T-cell (primary cell): Measurements from ENCODE around the gene DST. TPM values are rescaled to one million over a fixed set of nuclear protein-coding genes. Genes with fewer than 3 reads are reported as not detected.
A peak's percentile ranks its signal among the peaks of the same experiment; 100 is the strongest.

Experiments used
- ATAC-seq, 4 experiments: fragments of 200-7000 bp in 3 of 4; fragments of 150-1000 bp in 1 of 4; cut with Tn5 transposase; replicated peaks in 1 of 4; 1 replicate in 3 of 4; 2 replicates in 1 of 4; pipeline ENCODE4 v1.10.0; 2021; ENCODE audit warnings: moderate library complexity in 3 of 4, mild to moderate bottlenecking in 2 of 4, moderate number of reproducible peaks in 1 of 4
- CTCF ChIA-PET, 2 donors: fragments of 300-600 bp; sonication (Branson Sonifier 250); formaldehyde crosslinking; loops; one replicate each; lab custom pipeline; 2022; ENCODE audit warnings: antibody characterized with exemption in 2 of 2; lab: Charles Lee
- POLR2A ChIA-PET, 2 donors: fragments of 300-600 bp; sonication (Branson Sonifier 250); formaldehyde crosslinking; loops; one replicate each; lab custom pipeline; 2022; ENCODE audit warnings: antibody characterized with exemption in 2 of 2; lab: Charles Lee
- DNase-seq, 35 experiments: peaks; one replicate each; pipeline versions ENCODE4 v3.0.0 to v3.0.0-alpha.2; 2013 to 2023
- H3K27ac ChIP-seq: one replicate; pipeline ENCODE4 v1.5.1; 2013; ENCODE audit warnings: low read length
- H3K27me3 ChIP-seq, 2 experiments: replicated peaks in 1 of 2; 1 replicate in 1 of 2; 2 replicates in 1 of 2; pipeline versions ENCODE4 v1.6.1 to v1.7.0; 2013; ENCODE audit warnings: low read length in 1 of 2, mixed read lengths in 1 of 2; ENCODE audit not compliant: control insufficient read depth in 2 of 2, insufficient read depth in 2 of 2; ENCODE audit errors: extremely low read depth in 1 of 2
- H3K36me3 ChIP-seq, 2 donors: 1 replicate in 1 of 2; 2 replicates in 1 of 2; pipeline versions ENCODE4 v1.6.1 to v1.7.0; 2013; ENCODE audit warnings: low read length in 1 of 2; ENCODE audit not compliant: control insufficient read depth in 2 of 2, insufficient read depth in 1 of 2; ENCODE audit errors: extremely low read depth in 1 of 2
- H3K4me1 ChIP-seq, 2 experiments: 1 replicate in 1 of 2; 2 replicates in 1 of 2; pipeline versions ENCODE4 v1.6.1 to v1.7.0; 2013; ENCODE audit warnings: low read length in 2 of 2, mixed read lengths in 1 of 2; ENCODE audit not compliant: insufficient read depth in 2 of 2, control insufficient read depth in 1 of 2; ENCODE audit errors: extremely low read depth in 1 of 2
- H3K4me3 ChIP-seq, 2 donors: 1 replicate in 1 of 2; 2 replicates in 1 of 2; pipeline versions ENCODE4 v1.5.1 to v1.7.0; 2013; ENCODE audit warnings: mild to moderate bottlenecking in 2 of 2, low read length in 1 of 2, moderate library complexity in 1 of 2; ENCODE audit not compliant: control insufficient read depth in 1 of 2; ENCODE audit errors: extremely low read depth in 1 of 2
- H3K9me3 ChIP-seq: 2 replicates; pipeline ENCODE4 v1.7.0; 2013
- H3K27ac Mint-ChIP-seq, 2 donors: one replicate each; pipeline ENCODE4 v1.8.0; 2020 to 2021; ENCODE audit warnings: mild to moderate bottlenecking in 2 of 2, mixed read lengths in 2 of 2
- H3K27me3 Mint-ChIP-seq, 2 donors: one replicate each; pipeline ENCODE4 v1.8.0; 2021 to 2022; ENCODE audit warnings: mixed read lengths in 2 of 2
- H3K36me3 Mint-ChIP-seq: one replicate; pipeline ENCODE4 v1.8.0; 2021; ENCODE audit warnings: mixed read lengths
- H3K4me1 Mint-ChIP-seq, 3 donors: one replicate each; pipeline ENCODE4 v1.8.0; 2020 to 2022; ENCODE audit warnings: mixed read lengths in 3 of 3, mild to moderate bottlenecking in 1 of 3
- H3K4me3 Mint-ChIP-seq, 3 donors: one replicate each; pipeline ENCODE4 v1.8.0; 2020 to 2022; ENCODE audit warnings: mild to moderate bottlenecking in 3 of 3, mixed read lengths in 3 of 3, moderate library complexity in 3 of 3
- H3K9me3 Mint-ChIP-seq, 3 donors: one replicate each; pipeline ENCODE4 v1.8.0; 2020 to 2022; ENCODE audit warnings: mixed read lengths in 3 of 3
- WGBS: methylation state at CpG from one replicate; pipeline ENCODE4 v1.1.5; 2013; ENCODE audit warnings: missing lambda C conversion rate; ENCODE audit not compliant: insufficient coverage; 5-methylcytosine and 5-hydroxymethylcytosine counted together
- total RNA-seq, 35 experiments: library from RNA in 6 of 35; stranded (reverse) in 6 of 35; fragments of 120-200 nt in 1 of 35; gene quantifications; one replicate each; pipeline versions ENCODE4 v1.2.1 to v1.2.4 and lab custom pipeline; 2013 to 2026

Gene DST
- total RNA-seq, 5 donors from 2014 or later (not counting 1 experiment from before 2014, with no cell fraction given): 3.1 to 12.1 (median 7.4) TPM

GRCh38 chr6:56683882-56684281, 41.2 kb upstream of the DST start:
- Histone ChIP-seq H3K36me3 (no peaks in the 10 kb centered on the region), H3K4me3 (no peak overlapping the region), H3K27ac (no peak overlapping the region), H3K9me3 (no peaks in the 10 kb centered on the region), H3K4me1 (no peaks in the 10 kb centered on the region), H3K27me3 (no peaks in the 10 kb centered on the region)
- H3K27ac Mint-ChIP-seq: no peak overlapping the region
- no peaks in the 10 kb centered on the region for H3K9me3 Mint-ChIP-seq
- H3K4me1 Mint-ChIP-seq: no peaks in the 10 kb centered on the region
- no peak overlapping the region for H3K4me3 Mint-ChIP-seq
- DNase-seq (no peak), ATAC-seq (no peak)
- peaks cover 4% of the 10 kb centered on the region in 2 donors for H3K27me3 Mint-ChIP-seq
- 100% methylated on average over 1 of the region's 1 CpG for WGBS
- ChIA-PET POLR2A (interaction anchor here in 1 of 2 donors (0.6 kb wide), 1 partner anchor 15 kb away, joined by 9 read pairs; no protein-coding TSS in a partner anchor), CTCF (no interaction called here)
- no peaks in the 10 kb centered on the region for H3K36me3 Mint-ChIP-seq

GRCh38 chr6:56682635-56683034, 39.9 kb upstream of the DST start:
- Histone ChIP-seq H3K9me3 (no peaks in the 10 kb centered on the region), H3K4me1 (no peaks in the 10 kb centered on the region), H3K27me3 (no peaks in the 10 kb centered on the region), H3K27ac (no peak overlapping the region), H3K36me3 (no peaks in the 10 kb centered on the region), H3K4me3 (no peak overlapping the region)
- Mint-ChIP-seq H3K9me3 (no peaks in the 10 kb centered on the region), H3K4me3 (no peak overlapping the region), H3K4me1 (no peaks in the 10 kb centered on the region), H3K27me3 (peaks cover 4% of the 10 kb centered on the region in 2 donors), H3K27ac (no peak overlapping the region), H3K36me3 (no peaks in the 10 kb centered on the region)
- ChIA-PET CTCF (no interaction called here), POLR2A (no interaction called here)
- WGBS: 63% methylated on average over 1 of the region's 1 CpG
- DNase-seq (no peak), ATAC-seq (no peak)

GRCh38 chr6:56677559-56677958, 34.9 kb upstream of the DST start:
- ChIA-PET POLR2A (no interaction called here), CTCF (interaction anchor here in 1 of 2 donors (0.6 kb wide), 1 partner anchor 9 kb away, joined by 3 read pairs; no protein-coding TSS in a partner anchor)
- Histone ChIP-seq H3K36me3 (no peaks in the 10 kb centered on the region), H3K27ac (no peak overlapping the region), H3K4me1 (no peaks in the 10 kb centered on the region), H3K9me3 (no peaks in the 10 kb centered on the region), H3K4me3 (no peak overlapping the region), H3K27me3 (no peaks in the 10 kb centered on the region)
- no peaks in the 10 kb centered on the region for H3K9me3 Mint-ChIP-seq
- no peaks in the 10 kb centered on the region for H3K27me3 Mint-ChIP-seq
- H3K36me3 Mint-ChIP-seq: no peaks in the 10 kb centered on the region
- H3K4me1 Mint-ChIP-seq: no peaks in the 10 kb centered on the region
- DNase-seq (no peak), ATAC-seq (no peak)
- no peak overlapping the region for H3K4me3 Mint-ChIP-seq
- no peak overlapping the region for H3K27ac Mint-ChIP-seq

GRCh38 chr6:56671651-56672461, 29.2 kb upstream of the DST start:
- Mint-ChIP-seq H3K36me3 (no peaks in the 10 kb centered on the region), H3K27ac (no peak overlapping the region), H3K4me1 (no peaks in the 10 kb centered on the region), H3K9me3 (no peaks in the 10 kb centered on the region), H3K4me3 (no peak overlapping the region), H3K27me3 (no peaks in the 10 kb centered on the region)
- no peaks in the 10 kb centered on the region for H3K36me3 ChIP-seq
- H3K27ac ChIP-seq: no peak overlapping the region
- DNase-seq (peak in 1 of 35 experiments; percentile 1), ATAC-seq (peak in 1 of 4 experiments; percentile 45)
- POLR2A ChIA-PET: no interaction called here
- WGBS: 100% methylated on average over 1 of the region's 6 CpGs
- peaks cover 0 to 3% of the 10 kb centered on the region in 2 experiments for H3K4me1 ChIP-seq
- no peak overlapping the region for H3K4me3 ChIP-seq
- H3K9me3 ChIP-seq: no peaks in the 10 kb centered on the region
- CTCF ChIA-PET: no interaction called here
- peaks cover 0 to 2% of the 10 kb centered on the region in 2 experiments for H3K27me3 ChIP-seq

- CTCF ChIA-PET: no interaction called here
- Histone ChIP-seq H3K36me3 (no peaks in the 10 kb centered on the region), H3K4me3 (no peak overlapping the region), H3K4me1 (peaks cover 0 to 3% of the 10 kb centered on the region in 2 experiments), H3K9me3 (no peaks in the 10 kb centered on the region), H3K27ac (no peak overlapping the region), H3K27me3 (peaks cover 0 to 2% of the 10 kb centered on the region in 2 experiments)
- no CpG with 5 or more reads among the region's 1 CpG for WGBS
- no peaks in the 10 kb centered on the region for H3K4me1 Mint-ChIP-seq
- no peak overlapping the region for H3K27ac Mint-ChIP-seq
- H3K27me3 Mint-ChIP-seq: no peaks in the 10 kb centered on the region
- no peaks in the 10 kb centered on the region for H3K36me3 Mint-ChIP-seq
- POLR2A ChIA-PET: interaction anchor here in 1 of 2 donors (0.6 kb wide), 1 partner anchor 10 kb away, joined by 6 read pairs; no protein-coding TSS in a partner anchor
- DNase-seq (no peak), ATAC-seq (no peak)
- H3K9me3 Mint-ChIP-seq: no peaks in the 10 kb centered on the region
- H3K4me3 Mint-ChIP-seq: no peak overlapping the region
Measured at GRCh38 chr6:56671160-56671559, 28.5 kb upstream of the DST start.

DNA sequence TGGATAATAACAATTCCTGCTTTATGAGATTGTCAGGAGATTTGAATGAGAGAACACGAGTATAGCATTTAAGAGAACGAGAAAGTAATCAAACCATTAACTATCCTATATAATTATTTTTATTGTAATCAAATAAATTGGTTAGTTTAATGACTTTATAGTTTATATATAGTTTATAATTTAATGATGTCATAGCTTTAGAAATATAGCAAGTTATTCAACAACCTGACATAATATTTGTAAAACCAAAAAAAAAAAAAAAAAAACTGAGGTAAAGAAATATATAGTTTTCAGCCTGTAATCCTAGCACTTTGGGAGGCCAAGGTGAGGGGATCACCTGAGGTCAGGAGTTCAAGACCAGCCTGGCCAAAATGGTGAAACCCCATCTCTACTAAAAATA, 26.4 kb upstream of the DST start:
- Mint-ChIP-seq H3K27me3 (no peaks in the 10 kb centered on the region), H3K9me3 (no peaks in the 10 kb centered on the region), H3K27ac (no peak overlapping the region), H3K36me3 (no peaks in the 10 kb centered on the region), H3K4me3 (no peak overlapping the region), H3K4me1 (no peaks in the 10 kb centered on the region)
- Histone ChIP-seq H3K4me3 (no peak overlapping the region), H3K36me3 (no peaks in the 10 kb centered on the region), H3K27me3 (peaks cover 0 to 2% of the 10 kb centered on the region in 2 experiments), H3K9me3 (no peaks in the 10 kb centered on the region), H3K4me1 (peaks cover 0 to 3% of the 10 kb centered on the region in 2 experiments), H3K27ac (no peak overlapping the region)
- WGBS: no CpG with 5 or more reads among the region's 2 CpGs
- no peak for DNase-seq
- no peak for ATAC-seq
- POLR2A ChIA-PET: interaction anchor here in 1 of 2 donors (0.6 kb wide), 2 partner anchors 15 to 26 kb away, joined by 9 to 10 read pairs; partner anchors contain the start of gene DST
- CTCF ChIA-PET: interaction anchor here in 1 of 2 donors (0.6 kb wide), 1 partner anchor 8 kb away, joined by 3 read pairs; no protein-coding TSS in a partner anchor
